NCI-H2029 (cell line): ENCODE results near the gene ATRAID.
A peak's percentile ranks its signal among the peaks of the same experiment; 100 is the strongest.
"Not testable (repeated sequence)": the region's sequence is repeated elsewhere in the genome, so short reads cannot be mapped to it uniquely, and the experiment has no call there.

Experiments
- DNase-seq: peaks from one replicate; lab custom pipeline; 2025; lab: John Stamatoyannopoulos, UW

The ATRAID gene

GRCh38 chr2:27194538-27195354, 17.1 kb upstream of the ATRAID start:
- peak; percentile 79 for DNase-seq

GRCh38 chr2:27195799-27196198, 16.0 kb upstream of the ATRAID start:
- DNase-seq = not testable (repeated sequence)

- not testable (repeated sequence) for DNase-seq
These were observed 13.8 kb upstream of the ATRAID start for GRCh38 chr2:27198068-27198467.

- no peak for DNase-seq
These were observed 13.2 kb upstream of the ATRAID start for GRCh38 chr2:27198627-27199026.

GRCh38 chr2:27199241-27199640, 12.6 kb upstream of the ATRAID start:
- DNase-seq = no peak

GRCh38 chr2:27201675-27202074, 10.2 kb upstream of the ATRAID start:
- DNase-seq = no peak

- DNase-seq = no peak
These were observed 9.0 kb upstream of the ATRAID start for GRCh38 chr2:27202854-27203253.

GRCh38 chr2:27203741-27204140, 8.1 kb upstream of the ATRAID start:
- DNase-seq = no peak

GRCh38 chr2:27204566-27204965, 7.3 kb upstream of the ATRAID start:
- DNase-seq = no peak

GRCh38 chr2:27205206-27205605, 6.6 kb upstream of the ATRAID start:
- DNase-seq = no peak

GRCh38 chr2:27206346-27206745, 5.5 kb upstream of the ATRAID start:
- no peak for DNase-seq

- no peak for DNase-seq
These were observed 3.3 kb upstream of the ATRAID start for GRCh38 chr2:27208486-27209050.

- DNase-seq = no peak
These were observed 2.0 kb upstream of the ATRAID start for GRCh38 chr2:27209621-27210401.

GRCh38 chr2:27211241-27211942, 449 bp upstream of the ATRAID start:
- no peak for DNase-seq

- DNase-seq = no peak
These were observed 1.0 kb downstream of the ATRAID start for GRCh38 chr2:27212626-27213471.

GRCh38 chr2:27214941-27215340, 3.1 kb downstream of the ATRAID start:
- DNase-seq = no peak

- DNase-seq = no peak
These were observed 4.7 kb downstream of the ATRAID start for GRCh38 chr2:27216416-27217137.

GRCh38 chr2:27217173-27218121, 5.6 kb downstream of the ATRAID start, which contains the start of gene CAD:
TSS of gene CAD (plus strand) at chr2:27217369. CDS start at chr2:27217552, 183 bp downstream.
- DNase-seq = peak; percentile 79

GRCh38 chr2:27218614-27219013, 6.8 kb downstream of the ATRAID start:
- DNase-seq = no peak
